Epidermal melanocyte (primary cell): ENCODE results near the gene NNAT.
"Not testable (repeated sequence)": the region's sequence is repeated elsewhere in the genome, so short reads cannot be mapped to it uniquely, and the experiment has no call there.

ENCODE experiments used
- DNase-seq: peaks from one replicate; pipeline ENCODE4 v3.0.0; 2011; ENCODE audit warnings: low spot score; ENCODE audit not compliant: insufficient read length

The NNAT gene

GRCh38 chr20:37521061-37521771 is at the start of gene NNAT:
Gene NNAT, plus strand, starts transcription at chr20:37521250. Its CDS starts 82 bp downstream, at chr20:37521332.
- DNase-seq = no peak

GRCh38 chr20:37471741-37472235 is 49.3 kb upstream of the NNAT start:
- no peak for DNase-seq

GRCh38 chr20:37472435-37472834 is 48.6 kb upstream of the NNAT start:
- DNase-seq = not testable (repeated sequence)

GRCh38 chr20:37473249-37474000 is 47.6 kb upstream of the NNAT start:
- DNase-seq = no peak

- no peak for DNase-seq
These were observed 46.7 kb upstream of the NNAT start for GRCh38 chr20:37474386-37474785.

- no peak for DNase-seq
These were observed 45.8 kb upstream of the NNAT start for GRCh38 chr20:37475252-37475651.

- no peak for DNase-seq
These were observed 44.0 kb upstream of the NNAT start for GRCh38 chr20:37477041-37477440.

- no peak for DNase-seq
These were observed 41.8 kb upstream of the NNAT start for GRCh38 chr20:37479266-37479665.

GRCh38 chr20:37479925-37480691 is 40.9 kb upstream of the NNAT start:
- no peak for DNase-seq

- no peak for DNase-seq
These were observed 40.1 kb upstream of the NNAT start for GRCh38 chr20:37480919-37481318.

- DNase-seq = no peak
These were observed 39.4 kb upstream of the NNAT start for GRCh38 chr20:37481610-37482009.

GRCh38 chr20:37484331-37484730 is 36.7 kb upstream of the NNAT start:
- no peak for DNase-seq

- DNase-seq = not testable (repeated sequence)
These were observed 34.8 kb upstream of the NNAT start for GRCh38 chr20:37486209-37486608.

- DNase-seq = no peak
These were observed 30.2 kb upstream of the NNAT start for GRCh38 chr20:37490663-37491350.

GRCh38 chr20:37492096-37492625 is 28.9 kb upstream of the NNAT start:
- DNase-seq = no peak

- no peak for DNase-seq
These were observed 28.1 kb upstream of the NNAT start for GRCh38 chr20:37492945-37493344.

GRCh38 chr20:37494301-37494700 is 26.7 kb upstream of the NNAT start:
- no peak for DNase-seq

- no peak for DNase-seq
These were observed 26.3 kb upstream of the NNAT start for GRCh38 chr20:37494796-37495195.

- no peak for DNase-seq
These were observed 22.9 kb upstream of the NNAT start for GRCh38 chr20:37498066-37498665.

- no peak for DNase-seq
These were observed 20.7 kb upstream of the NNAT start for GRCh38 chr20:37500311-37500710.

GRCh38 chr20:37501940-37502339 is 19.1 kb upstream of the NNAT start:
- DNase-seq = no peak
